PC-9 (cell line): ENCODE measurements around the gene IGSF6. TPM values are rescaled to one million over a fixed set of nuclear protein-coding genes. Genes with fewer than 3 reads are reported as not detected.

Experiments used
- BruUV-seq: library from RNA; stranded (reverse); fragments of 400-500 nt; replicated peaks from 2 replicates; lab custom pipeline; 2021; lab: Mats Ljungman, UMichigan
- CTCF ChIA-PET: fragments of 300-600 bp; sonication (Branson Sonifier 250); formaldehyde crosslinking; loops from one replicate; lab custom pipeline; 2022; ENCODE audit warnings: antibody characterized with exemption; lab: Charles Lee
- POLR2A ChIA-PET: fragments of 300-600 bp; sonication (Branson Sonifier 250); formaldehyde crosslinking; loops from one replicate; lab custom pipeline; 2022; ENCODE audit warnings: antibody characterized with exemption; ENCODE audit not compliant: unreplicated experiment; lab: Charles Lee
- DNase-seq, 2 experiments: peaks; one replicate each; pipeline versions ENCODE4 v3.0.0 to v3.0.0-alpha.2; 2015 to 2022; ENCODE audit warnings: mixed read lengths in 1 of 2
- H2AFZ ChIP-seq: fragments of 200-600 bp; sonication (generic); 2 replicates; pipeline ENCODE4 v1.8.1; 2017; ENCODE audit warnings: antibody characterized with exemption
- H3F3A ChIP-seq: fragments of 200-600 bp; sonication (generic); 2 replicates; pipeline ENCODE4 v1.8.1; 2017; ENCODE audit warnings: antibody characterized with exemption, mild to moderate bottlenecking, low read depth; ENCODE audit not compliant: insufficient read depth
- H3K27ac ChIP-seq: fragments of 200-600 bp; sonication (generic); 2 replicates; pipeline ENCODE4 v1.6.1; 2016; ENCODE audit warnings: mixed run types
- H3K27me3 ChIP-seq: fragments of 200-600 bp; sonication (generic); 2 replicates; pipeline ENCODE4 v1.6.1; 2016; ENCODE audit warnings: low read depth, mixed run types; ENCODE audit not compliant: insufficient read depth
- H3K36me3 ChIP-seq: fragments of 200-600 bp; sonication (generic); 2 replicates; pipeline ENCODE4 v1.6.1; 2016; ENCODE audit warnings: low read depth, mixed run types
- H3K4me1 ChIP-seq: fragments of 200-600 bp; sonication (generic); replicated peaks from 2 replicates; pipeline ENCODE4 v1.6.1; 2016; ENCODE audit warnings: mixed run types; ENCODE audit not compliant: insufficient read depth
- H3K4me2 ChIP-seq: fragments of 200-600 bp; sonication (generic); 2 replicates; pipeline ENCODE4 v1.6.1; 2017; ENCODE audit warnings: mixed run types
- H3K4me3 ChIP-seq: fragments of 200-600 bp; sonication (generic); 2 replicates; pipeline ENCODE4 v1.6.1; 2016; ENCODE audit warnings: mixed run types
- H3K79me2 ChIP-seq: fragments of 200-600 bp; sonication (generic); 2 replicates; pipeline ENCODE4 v1.6.1; 2017; ENCODE audit warnings: low read depth, mixed run types
- H3K9me2 ChIP-seq: fragments of 200-600 bp; sonication (generic); 2 replicates; pipeline ENCODE4 v1.8.1; 2017; ENCODE audit warnings: mild to moderate bottlenecking; ENCODE audit not compliant: insufficient read depth
- H3K9me3 ChIP-seq: fragments of 200-600 bp; sonication (generic); 2 replicates; pipeline ENCODE4 v1.8.1; 2016; ENCODE audit warnings: low read depth; ENCODE audit not compliant: insufficient read depth
- H4K20me1 ChIP-seq: fragments of 200-600 bp; sonication (generic); 2 replicates; pipeline ENCODE4 v1.8.1; 2017; ENCODE audit not compliant: insufficient read depth
- CTCF ChIP-seq: fragments of 200-600 bp; sonication (generic); conservative IDR thresholded peaks from 2 replicates; pipeline ENCODE4 v1.6.1; 2017; ENCODE audit warnings: mixed run types, antibody characterized with exemption, mild to moderate bottlenecking, moderate library complexity
- EZH2 ChIP-seq: fragments of 200-600 bp; sonication (generic); IDR thresholded peaks from 2 replicates; pipeline ENCODE4 v1.8.0; 2017; ENCODE audit warnings: antibody characterized with exemption, low read depth
- intact Hi-C: fragments of 100-400 bp; cut with micrococcal nuclease; formaldehyde crosslinking; loops from one replicate; pipeline ENCODE4 v1.10.0; 2022; ENCODE audit not compliant: unreplicated experiment
- total RNA-seq: library from RNA; stranded (reverse); gene quantifications from 2 replicates; pipeline ENCODE4 v1.2.3, GENCODE V29; 2021

IGSF6 gene
- total RNA-seq, 1 experiment from 2014 or later, result not detected

- Histone ChIP-seq H3F3A (no peaks in the 10 kb centered on the region), H3K27ac (no peak overlapping the region), H3K9me2 (no peaks in the 10 kb centered on the region), H3K79me2 (no peaks in the 10 kb centered on the region), H3K36me3 (no peaks in the 10 kb centered on the region), H3K4me3 (no peak overlapping the region), H3K27me3 (no peaks in the 10 kb centered on the region), H3K4me2 (no peak overlapping the region), H3K4me1 (no peaks in the 10 kb centered on the region), H3K9me3 (no peaks in the 10 kb centered on the region), H2AFZ (no peak overlapping the region), H4K20me1 (no peaks in the 10 kb centered on the region; the same call in 1 of the 2 replicates)
- no peak for TF ChIP-seq CTCF
- no peak for TF ChIP-seq EZH2
- CTCF ChIA-PET, result no interaction called here
- no TSS peak for BruUV-seq
- POLR2A ChIA-PET, result interaction anchor here (0.7 kb wide), 1 partner anchor 12 kb away, joined by 3 read pairs; no protein-coding TSS in a partner anchor
- DNase-seq, result no peak
- intact Hi-C loops, result no loop called here
Observed at GRCh38 chr16:21673469-21673868, 21.1 kb upstream of the IGSF6 start.

- H3K79me2 ChIP-seq, result no peaks in the 10 kb centered on the region
- H3K27ac ChIP-seq, result no peak overlapping the region
- H3K4me3 ChIP-seq, result no peak overlapping the region
- H3K9me3 ChIP-seq, result no peaks in the 10 kb centered on the region
- no peak for DNase-seq
- H3K9me2 ChIP-seq, result no peaks in the 10 kb centered on the region
- no peaks in the 10 kb centered on the region for H3K27me3 ChIP-seq
- H2AFZ ChIP-seq, result no peak overlapping the region
- H3K36me3 ChIP-seq, result no peaks in the 10 kb centered on the region
- TF ChIP-seq CTCF (no peak), EZH2 (no peak)
- no peaks in the 10 kb centered on the region for H4K20me1 ChIP-seq
- ChIA-PET POLR2A (interaction anchor here (0.5 to 0.6 kb wide), 2 partner anchors 29 to 45 kb away, joined by 3 to 26 read pairs; no protein-coding TSS in a partner anchor), CTCF (interaction anchor here (0.9 kb wide), 1 partner anchor 28 kb away, joined by 5 read pairs; no protein-coding TSS in a partner anchor)
- intact Hi-C loops, result no loop called here
- H3F3A ChIP-seq, result no peaks in the 10 kb centered on the region
- H3K4me1 ChIP-seq, result no peaks in the 10 kb centered on the region
- no TSS peak for BruUV-seq
- no peak overlapping the region for H3K4me2 ChIP-seq
Observed at GRCh38 chr16:21667575-21667974, 15.2 kb upstream of the IGSF6 start.

- Histone ChIP-seq H3K9me3 (no peaks in the 10 kb centered on the region), H3K9me2 (no peaks in the 10 kb centered on the region), H3K27me3 (no peaks in the 10 kb centered on the region), H2AFZ (no peak overlapping the region), H3F3A (no peaks in the 10 kb centered on the region), H4K20me1 (no peaks in the 10 kb centered on the region), H3K4me3 (no peak overlapping the region), H3K36me3 (no peaks in the 10 kb centered on the region), H3K27ac (no peak overlapping the region), H3K4me2 (no peak overlapping the region), H3K79me2 (no peaks in the 10 kb centered on the region), H3K4me1 (no peaks in the 10 kb centered on the region)
- ChIA-PET POLR2A (no interaction called here), CTCF (interaction anchor here (0.9 to 1.5 kb wide), 2 partner anchors 10 to 29 kb away, joined by 5 read pairs; no protein-coding TSS in a partner anchor)
- no peak for TF ChIP-seq CTCF
- TF ChIP-seq EZH2, result no peak
- intact Hi-C loops, result no loop called here
- BruUV-seq, result no TSS peak
- DNase-seq, result no peak
Observed at GRCh38 chr16:21666772-21667171, 14.4 kb upstream of the IGSF6 start.
